Measurements from ENCODE around the gene TUBB2A.
"Not testable (repeated sequence)": the region's sequence is repeated elsewhere in the genome, so short reads cannot be mapped to it uniquely, and the experiment has no call there.

The TUBB2A gene

GRCh38 chr6:3181105-3181504 lies 23.8 kb upstream of the TUBB2A start:
- Histone ChIP-seq H3K27ac (ENCODE audit: low read length) (no peak overlapping the region), H3K4me1 (ENCODE audit: control insufficient read depth, insufficient read depth, low read length) (no peaks in the 10 kb centered on the region), H3K9me3 (ENCODE audit: control insufficient read depth, insufficient read depth, low read length) (no peaks in the 10 kb centered on the region), H3K27me3 (ENCODE audit: control insufficient read depth, insufficient read depth, low read length) (no peaks in the 10 kb centered on the region), H3K36me3 (ENCODE audit: control insufficient read depth, insufficient read depth, low read length) (no peaks in the 10 kb centered on the region), H3K4me3 (ENCODE audit: low read length) (no peak overlapping the region)
- no peak for DNase-seq (ENCODE audit: low read depth, low spot score)
- no CpG with 5 or more reads among the region's 2 CpGs for WGBS (ENCODE audit: insufficient coverage, insufficient read length)

GRCh38 chr6:3179945-3180344 lies 22.6 kb upstream of the TUBB2A start:
- not testable (repeated sequence) for H3K27me3 ChIP-seq (ENCODE audit: control insufficient read depth, insufficient read depth, low read length); H3K4me3 ChIP-seq (ENCODE audit: low read length); H3K4me1 ChIP-seq (ENCODE audit: control insufficient read depth, insufficient read depth, low read length); H3K36me3 ChIP-seq (ENCODE audit: control insufficient read depth, insufficient read depth, low read length); DNase-seq (ENCODE audit: low read depth, low spot score); H3K9me3 ChIP-seq (ENCODE audit: control insufficient read depth, insufficient read depth, low read length); H3K27ac ChIP-seq (ENCODE audit: low read length)
- no CpG with 5 or more reads among the region's 8 CpGs for WGBS (ENCODE audit: insufficient coverage, insufficient read length)

- WGBS (ENCODE audit: insufficient coverage, insufficient read length) = no CpG with 5 or more reads among the region's 8 CpGs
- DNase-seq (ENCODE audit: low read depth, low spot score); H3K9me3 ChIP-seq (ENCODE audit: control insufficient read depth, insufficient read depth, low read length); H3K27me3 ChIP-seq (ENCODE audit: control insufficient read depth, insufficient read depth, low read length); H3K4me3 ChIP-seq (ENCODE audit: low read length); H3K27ac ChIP-seq (ENCODE audit: low read length); H3K36me3 ChIP-seq (ENCODE audit: control insufficient read depth, insufficient read depth, low read length); H3K4me1 ChIP-seq (ENCODE audit: control insufficient read depth, insufficient read depth, low read length): not testable (repeated sequence)
Measured at GRCh38 chr6:3178666-3179065, 21.3 kb upstream of the TUBB2A start.

GRCh38 chr6:3176562-3177355 lies 19.4 kb upstream of the TUBB2A start:
- no peaks in the 10 kb centered on the region for H3K9me3 ChIP-seq (ENCODE audit: control insufficient read depth, insufficient read depth, low read length)
- no peaks in the 10 kb centered on the region for H3K27me3 ChIP-seq (ENCODE audit: control insufficient read depth, insufficient read depth, low read length)
- no peaks in the 10 kb centered on the region for H3K36me3 ChIP-seq (ENCODE audit: control insufficient read depth, insufficient read depth, low read length)
- H3K27ac ChIP-seq (ENCODE audit: low read length) = no peak overlapping the region
- no peak for DNase-seq (ENCODE audit: low read depth, low spot score)
- H3K4me3 ChIP-seq (ENCODE audit: low read length) = no peak overlapping the region
- WGBS (ENCODE audit: insufficient coverage, insufficient read length) = no CpG with 5 or more reads among the region's 22 CpGs
- no peaks in the 10 kb centered on the region; the same call in 1 of the 2 replicates for H3K4me1 ChIP-seq (ENCODE audit: control insufficient read depth, insufficient read depth, low read length)

- H3K27ac ChIP-seq (ENCODE audit: low read length) = no peak overlapping the region
- no peak for DNase-seq (ENCODE audit: low read depth, low spot score)
- H3K36me3 ChIP-seq (ENCODE audit: control insufficient read depth, insufficient read depth, low read length) = no peaks in the 10 kb centered on the region
- no peaks in the 10 kb centered on the region for H3K9me3 ChIP-seq (ENCODE audit: control insufficient read depth, insufficient read depth, low read length)
- no peaks in the 10 kb centered on the region; the same call in 1 of the 2 replicates for H3K4me1 ChIP-seq (ENCODE audit: control insufficient read depth, insufficient read depth, low read length)
- no peak overlapping the region for H3K4me3 ChIP-seq (ENCODE audit: low read length)
- no CpG with 5 or more reads among the region's 11 CpGs for WGBS (ENCODE audit: insufficient coverage, insufficient read length)
- H3K27me3 ChIP-seq (ENCODE audit: control insufficient read depth, insufficient read depth, low read length) = no peaks in the 10 kb centered on the region
Measured at GRCh38 chr6:3175715-3176402, 18.5 kb upstream of the TUBB2A start.

- H3K27ac ChIP-seq (ENCODE audit: low read length); H3K4me3 ChIP-seq (ENCODE audit: low read length); H3K9me3 ChIP-seq (ENCODE audit: control insufficient read depth, insufficient read depth, low read length); H3K27me3 ChIP-seq (ENCODE audit: control insufficient read depth, insufficient read depth, low read length); H3K36me3 ChIP-seq (ENCODE audit: control insufficient read depth, insufficient read depth, low read length); DNase-seq (ENCODE audit: low read depth, low spot score); H3K4me1 ChIP-seq (ENCODE audit: control insufficient read depth, insufficient read depth, low read length): not testable (repeated sequence)
- WGBS (ENCODE audit: insufficient coverage, insufficient read length) = no CpG with 5 or more reads among the region's 11 CpGs
Measured at GRCh38 chr6:3173636-3174089, 16.3 kb upstream of the TUBB2A start.

- H3K27me3 ChIP-seq (ENCODE audit: control insufficient read depth, insufficient read depth, low read length); H3K36me3 ChIP-seq (ENCODE audit: control insufficient read depth, insufficient read depth, low read length); H3K9me3 ChIP-seq (ENCODE audit: control insufficient read depth, insufficient read depth, low read length); DNase-seq (ENCODE audit: low read depth, low spot score); H3K4me3 ChIP-seq (ENCODE audit: low read length); H3K4me1 ChIP-seq (ENCODE audit: control insufficient read depth, insufficient read depth, low read length); H3K27ac ChIP-seq (ENCODE audit: low read length): not testable (repeated sequence)
- WGBS (ENCODE audit: insufficient coverage, insufficient read length) = 100% methylated on average over 1 of the region's 4 CpGs
Measured at GRCh38 chr6:3172789-3173188, 15.4 kb upstream of the TUBB2A start.

GRCh38 chr6:3171313-3172175 lies 14.2 kb upstream of the TUBB2A start:
- H3K27me3 ChIP-seq (ENCODE audit: control insufficient read depth, insufficient read depth, low read length); H3K36me3 ChIP-seq (ENCODE audit: control insufficient read depth, insufficient read depth, low read length); H3K4me3 ChIP-seq (ENCODE audit: low read length); DNase-seq (ENCODE audit: low read depth, low spot score); H3K9me3 ChIP-seq (ENCODE audit: control insufficient read depth, insufficient read depth, low read length); H3K4me1 ChIP-seq (ENCODE audit: control insufficient read depth, insufficient read depth, low read length); H3K27ac ChIP-seq (ENCODE audit: low read length): not testable (repeated sequence)
- no CpG with 5 or more reads among the region's 17 CpGs for WGBS (ENCODE audit: insufficient coverage, insufficient read length)

- DNase-seq (ENCODE audit: low read depth, low spot score); H3K4me1 ChIP-seq (ENCODE audit: control insufficient read depth, insufficient read depth, low read length); H3K27ac ChIP-seq (ENCODE audit: low read length); H3K27me3 ChIP-seq (ENCODE audit: control insufficient read depth, insufficient read depth, low read length); H3K36me3 ChIP-seq (ENCODE audit: control insufficient read depth, insufficient read depth, low read length); H3K9me3 ChIP-seq (ENCODE audit: control insufficient read depth, insufficient read depth, low read length); H3K4me3 ChIP-seq (ENCODE audit: low read length): not testable (repeated sequence)
- no CpG with 5 or more reads among the region's 24 CpGs for WGBS (ENCODE audit: insufficient coverage, insufficient read length)
Measured at GRCh38 chr6:3170676-3171075, 13.3 kb upstream of the TUBB2A start.

- not testable (repeated sequence) for H3K4me3 ChIP-seq (ENCODE audit: low read length); H3K27me3 ChIP-seq (ENCODE audit: control insufficient read depth, insufficient read depth, low read length); DNase-seq (ENCODE audit: low read depth, low spot score); H3K4me1 ChIP-seq (ENCODE audit: control insufficient read depth, insufficient read depth, low read length); H3K36me3 ChIP-seq (ENCODE audit: control insufficient read depth, insufficient read depth, low read length); H3K27ac ChIP-seq (ENCODE audit: low read length); H3K9me3 ChIP-seq (ENCODE audit: control insufficient read depth, insufficient read depth, low read length)
- no CpG with 5 or more reads among the region's 10 CpGs for WGBS (ENCODE audit: insufficient coverage, insufficient read length)
Measured at GRCh38 chr6:3168046-3168445, 10.7 kb upstream of the TUBB2A start.

Measured in iPS DF 6.9 (cell line).